ENCODE results near the gene CHURC1. TPM values are rescaled to one million over a fixed set of nuclear protein-coding genes. Genes with fewer than 3 reads are reported as not detected.

The CHURC1 gene
- total and polyA plus RNA-seq, 2 experiments from 2014 or later: 42.0 to 218 TPM

GRCh38 chr14:64891173-64891838 lies 22.9 kb upstream of the CHURC1 start (continued):
- no peak for TF ChIP-seq CTCF (conservative IDR thresholded peaks at IDR 0.05; ENCODE audit: low read depth in 2 of 2)
- TF ChIP-seq ETS1 (IDR thresholded peaks at IDR 0.05): no peak
- no peak for TF ChIP-seq ZNF331 (CRISPR knock-in tag; IDR thresholded peaks at IDR 0.05; ENCODE audit: low read depth)
- TF ChIP-seq EZH2phosphoT487 (IDR thresholded peaks at IDR 0.05; ENCODE audit: unreplicated experiment): no peak

- Mint-ChIP-seq H3K4me1 (no peaks in the 10 kb centered on the region), H3K9me3 (peaks cover 3% of the 10 kb centered on the region; the same call in 1 of the 3 replicates), H3K4me3 (no peak overlapping the region), H3K27me3 (ENCODE audit: insufficient read depth, low read depth, poor library complexity) (peaks cover 2% of the 10 kb centered on the region), H3K27ac (no peak overlapping the region), H3K36me3 (ENCODE audit: low read depth) (peaks cover 2% of the 10 kb centered on the region; the same call in 1 of the 3 replicates)
- Histone ChIP-seq H3K9me2 (ENCODE audit: insufficient read depth) (no peaks in the 10 kb centered on the region), H3K27ac (ENCODE audit: low read depth) (no peak overlapping the region), H3K4me3 (no peak overlapping the region), H3K4me1 (ENCODE audit: insufficient read depth) (no peaks in the 10 kb centered on the region), H3F3A (replicated peaks; ENCODE audit: low read depth) (no peaks in the 10 kb centered on the region), H2AFZ (no peak overlapping the region), H3K4me2 (no peak overlapping the region), H3K36me3 (ENCODE audit: insufficient read depth) (no peaks in the 10 kb centered on the region), H3K27me3 (ENCODE audit: insufficient read depth) (no peaks in the 10 kb centered on the region), H3K79me2 (replicated peaks; ENCODE audit: insufficient read depth) (no peaks in the 10 kb centered on the region), H4K20me1 (replicated peaks; ENCODE audit: insufficient read depth) (no peaks in the 10 kb centered on the region)
- ATAC-seq: peak; percentile 92
- peak; percentile 80 for DNase-seq (ENCODE audit: low spot score)
- TF ChIP-seq ETS1 (IDR thresholded peaks at IDR 0.05) (no peak), CTCF (conservative IDR thresholded peaks at IDR 0.05; ENCODE audit: low read depth in 2 of 2) (peak; percentile 80)
Measured at GRCh38 chr14:64891839-64892375, 22.3 kb upstream of the CHURC1 start.
